ENCODE results near the gene RASL10B. TPM values are rescaled to one million over a fixed set of nuclear protein-coding genes. Genes with fewer than 3 reads are reported as not detected.
A peak's percentile ranks its signal among the peaks of the same experiment; 100 is the strongest.

RASL10B gene
- total RNA-seq, 1 donor from 2014 or later: 3.3 TPM

GRCh38 chr17:35693662-35694061 is 37.8 kb upstream of the RASL10B start:
- TF ChIP-seq CTCF (IDR thresholded peaks at IDR 0.05; ENCODE audit: partially characterized antibody, unreplicated experiment): no peak
- Mint-ChIP-seq H3K4me3 (ENCODE audit: unreplicated experiment) (peak overlapping the region; percentile 61), H3K9me3 (ENCODE audit: unreplicated experiment) (peaks cover 4% of the 10 kb centered on the region)

GRCh38 chr17:35694906-35695305 is 36.5 kb upstream of the RASL10B start:
- Mint-ChIP-seq H3K27ac (ENCODE audit: unreplicated experiment) (no peak overlapping the region), H3K9me3 (ENCODE audit: unreplicated experiment) (peaks cover 4% of the 10 kb centered on the region), H3K27me3 (ENCODE audit: unreplicated experiment) (peaks cover 4% of the 10 kb centered on the region), H3K36me3 (ENCODE audit: unreplicated experiment) (peaks cover 7% of the 10 kb centered on the region), H3K4me3 (ENCODE audit: unreplicated experiment) (no peak overlapping the region), H3K4me1 (ENCODE audit: low read depth, unreplicated experiment) (peaks cover 16% of the 10 kb centered on the region)
- no peak for DNase-seq
- TF ChIP-seq CTCF (IDR thresholded peaks at IDR 0.05; ENCODE audit: partially characterized antibody, unreplicated experiment): no peak

More at GRCh38 chr17:35693662-35694061, 37.8 kb upstream of the RASL10B start:
- peak; percentile 53 for DNase-seq
- peak overlapping the region; percentile 91 for H3K27ac Mint-ChIP-seq (ENCODE audit: unreplicated experiment)
- peaks cover 11% of the 10 kb centered on the region for H3K36me3 Mint-ChIP-seq (ENCODE audit: unreplicated experiment)
- peaks cover 16% of the 10 kb centered on the region for H3K4me1 Mint-ChIP-seq (ENCODE audit: low read depth, unreplicated experiment)
- peaks cover 4% of the 10 kb centered on the region for H3K27me3 Mint-ChIP-seq (ENCODE audit: unreplicated experiment)

GRCh38 chr17:35695613-35696012 is 35.8 kb upstream of the RASL10B start:
- H3K27ac Mint-ChIP-seq (ENCODE audit: unreplicated experiment): no peak overlapping the region
- H3K4me1 Mint-ChIP-seq (ENCODE audit: low read depth, unreplicated experiment): peaks cover 16% of the 10 kb centered on the region
- H3K27me3 Mint-ChIP-seq (ENCODE audit: unreplicated experiment): peaks cover 3% of the 10 kb centered on the region
- H3K9me3 Mint-ChIP-seq (ENCODE audit: unreplicated experiment): peaks cover 4% of the 10 kb centered on the region
- no peak overlapping the region for H3K4me3 Mint-ChIP-seq (ENCODE audit: unreplicated experiment)
- H3K36me3 Mint-ChIP-seq (ENCODE audit: unreplicated experiment): no peaks in the 10 kb centered on the region
- no peak for DNase-seq
- no peak for TF ChIP-seq CTCF (IDR thresholded peaks at IDR 0.05; ENCODE audit: partially characterized antibody, unreplicated experiment)

GRCh38 chr17:35698800-35699199 is 32.6 kb upstream of the RASL10B start:
- no peak for TF ChIP-seq CTCF (IDR thresholded peaks at IDR 0.05; ENCODE audit: partially characterized antibody, unreplicated experiment)
- Mint-ChIP-seq H3K27ac (ENCODE audit: unreplicated experiment) (no peak overlapping the region), H3K27me3 (ENCODE audit: unreplicated experiment) (peaks cover 1% of the 10 kb centered on the region), H3K36me3 (ENCODE audit: unreplicated experiment) (peaks cover 6% of the 10 kb centered on the region), H3K4me3 (ENCODE audit: unreplicated experiment) (no peak overlapping the region), H3K4me1 (ENCODE audit: low read depth, unreplicated experiment) (peaks cover 6% of the 10 kb centered on the region), H3K9me3 (ENCODE audit: unreplicated experiment) (peaks cover 5% of the 10 kb centered on the region)
- no peak for DNase-seq

- no peak overlapping the region for H3K27ac Mint-ChIP-seq (ENCODE audit: unreplicated experiment)
- peaks cover 1% of the 10 kb centered on the region for H3K27me3 Mint-ChIP-seq (ENCODE audit: unreplicated experiment)
- peaks cover 3% of the 10 kb centered on the region for H3K9me3 Mint-ChIP-seq (ENCODE audit: unreplicated experiment)
Measured at GRCh38 chr17:35700150-35700549, 31.3 kb upstream of the RASL10B start.

More at GRCh38 chr17:35700150-35700549, 31.3 kb upstream of the RASL10B start:
- Mint-ChIP-seq H3K4me3 (ENCODE audit: unreplicated experiment) (no peak overlapping the region), H3K36me3 (ENCODE audit: unreplicated experiment) (peaks cover 6% of the 10 kb centered on the region), H3K4me1 (ENCODE audit: low read depth, unreplicated experiment) (no peaks in the 10 kb centered on the region)
- no peak for DNase-seq
- TF ChIP-seq CTCF (IDR thresholded peaks at IDR 0.05; ENCODE audit: partially characterized antibody, unreplicated experiment): no peak
